ENCODE data around the gene YY1. TPM values are rescaled to one million over a fixed set of nuclear protein-coding genes. Genes with fewer than 3 reads are reported as not detected.
A peak's percentile ranks its signal among the peaks of the same experiment; 100 is the strongest.
"Not testable (repeated sequence)": the region's sequence is repeated elsewhere in the genome, so short reads cannot be mapped to it uniquely, and the experiment has no call there.

YY1 gene
- total RNA-seq, 1 donor from 2014 or later, result 39.7 TPM

- H3K4me3 ChIP-seq (ENCODE audit: low read length in 3 of 3), result no peak overlapping the region
- peaks cover 21 to 37% (median 28%) of the 10 kb centered on the region in 3 donors for H3K4me1 ChIP-seq (ENCODE audit: control insufficient read depth in 3 of 3, insufficient read depth in 3 of 3, low read length in 3 of 3)
Observed at GRCh38 chr14:100303925-100304324, 65.0 kb downstream of the YY1 start.

GRCh38 chr14:100304825-100305323 lies 65.9 kb downstream of the YY1 start:
- peaks cover 20 to 34% (median 28%) of the 10 kb centered on the region in 3 donors for H3K4me1 ChIP-seq (ENCODE audit: control insufficient read depth in 3 of 3, insufficient read depth in 3 of 3, low read length in 3 of 3)
- H3K4me3 ChIP-seq (ENCODE audit: low read length in 3 of 3), result peak overlapping the region; percentile 56 to 86 (median 76)
- no peaks in the 10 kb centered on the region for H3K9me3 ChIP-seq (ENCODE audit: control insufficient read depth in 3 of 3, low read length in 3 of 3)
- H3K27me3 ChIP-seq (ENCODE audit: control insufficient read depth in 3 of 3, insufficient read depth in 3 of 3, low read length in 3 of 3), result no peaks in the 10 kb centered on the region
- no peaks in the 10 kb centered on the region for H3K36me3 ChIP-seq (ENCODE audit: control insufficient read depth in 3 of 3, insufficient read depth in 3 of 3, low read length in 3 of 3)
- peak overlapping the region; percentile 64 for H3K27ac ChIP-seq (ENCODE audit: low read depth, low read length)
- H3K9ac ChIP-seq (ENCODE audit: low read depth in 1 of 3, low read length in 3 of 3), result peak overlapping the region in 2 of 3 donors; percentile 70 to 79

More at GRCh38 chr14:100303925-100304324, 65.0 kb downstream of the YY1 start:
- Histone ChIP-seq H3K9ac (ENCODE audit: low read depth in 1 of 3, low read length in 3 of 3) (no peak overlapping the region), H3K27ac (ENCODE audit: low read depth, low read length) (no peak overlapping the region), H3K9me3 (ENCODE audit: control insufficient read depth in 3 of 3, low read length in 3 of 3) (no peaks in the 10 kb centered on the region), H3K27me3 (ENCODE audit: control insufficient read depth in 3 of 3, insufficient read depth in 3 of 3, low read length in 3 of 3) (no peaks in the 10 kb centered on the region), H3K36me3 (ENCODE audit: control insufficient read depth in 3 of 3, insufficient read depth in 3 of 3, low read length in 3 of 3) (no peaks in the 10 kb centered on the region)

- Histone ChIP-seq H3K9ac (ENCODE audit: low read depth in 1 of 3, low read length in 3 of 3) (peak overlapping the region in 2 of 3 donors; percentile 70 to 79), H3K4me1 (ENCODE audit: control insufficient read depth in 3 of 3, insufficient read depth in 3 of 3, low read length in 3 of 3) (peaks cover 20 to 34% (median 30%) of the 10 kb centered on the region in 3 donors)
Observed at GRCh38 chr14:100305324-100306100, 66.6 kb downstream of the YY1 start.

DNA sequence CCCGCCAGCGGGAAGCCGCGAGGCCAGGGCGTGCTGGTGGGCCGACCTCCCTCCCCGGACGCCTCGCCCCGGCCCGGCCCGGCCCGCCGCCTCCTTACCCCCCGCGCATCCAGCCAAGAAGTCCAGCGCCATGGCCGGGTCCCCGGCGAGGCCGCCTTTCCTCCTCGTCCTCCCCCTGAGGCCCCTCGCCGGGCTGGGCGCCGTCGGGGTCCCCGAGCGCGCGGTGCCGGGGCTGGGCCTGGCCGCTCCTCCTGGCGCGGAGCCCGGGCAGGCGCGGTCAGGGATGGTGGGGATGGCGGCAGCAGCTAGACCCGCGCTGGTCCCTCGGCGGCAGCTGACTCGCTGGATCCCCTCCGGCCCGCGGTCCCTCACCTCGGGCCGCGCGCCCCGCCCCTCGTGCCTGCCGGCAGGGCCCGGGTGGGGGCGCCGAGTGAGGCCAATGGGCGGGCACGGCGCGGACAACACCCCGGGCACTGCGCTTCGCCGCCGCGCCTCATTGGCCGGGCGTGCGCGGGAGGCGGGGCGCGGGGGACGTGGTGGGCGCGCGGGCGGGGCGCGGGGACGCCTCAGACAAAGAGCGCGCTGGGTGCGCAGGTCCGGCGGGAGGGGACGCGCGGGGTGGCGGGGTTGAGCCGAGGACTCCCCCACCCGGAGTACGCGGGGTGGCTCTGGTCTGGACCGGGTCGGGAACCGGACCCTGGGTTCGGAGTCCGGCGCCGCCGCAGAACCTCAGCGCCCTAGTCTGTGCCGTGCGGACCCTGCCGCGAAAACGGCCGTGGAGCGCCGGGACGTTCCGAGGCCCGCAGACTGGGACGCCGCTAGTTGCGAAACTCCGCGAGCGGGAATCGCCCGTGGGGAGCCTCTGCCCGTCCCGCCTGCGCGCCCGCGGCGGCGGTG lies 67.4 kb downstream of the YY1 start, which contains the start of gene SLC25A29:
Gene SLC25A29 (minus strand): TSS at position 344 of the 897 bp plus-strand sequence. CDS start 212 bp downstream, at position 132.
- H3K9me3 ChIP-seq (ENCODE audit: control insufficient read depth in 3 of 3, low read length in 3 of 3), result no peaks in the 10 kb centered on the region
- no peaks in the 10 kb centered on the region for H3K36me3 ChIP-seq (ENCODE audit: control insufficient read depth in 3 of 3, insufficient read depth in 3 of 3, low read length in 3 of 3)
- peaks cover 20 to 34% (median 30%) of the 10 kb centered on the region in 3 donors for H3K4me1 ChIP-seq (ENCODE audit: control insufficient read depth in 3 of 3, insufficient read depth in 3 of 3, low read length in 3 of 3)
- H3K4me3 ChIP-seq (ENCODE audit: low read length in 3 of 3), result peak within 1 kb of the TSS; percentile 82 to 86 (median 85)
- peak within 1 kb of the TSS; percentile 83 to 94 (median 88) for H3K9ac ChIP-seq (ENCODE audit: low read depth in 1 of 3, low read length in 3 of 3)
- no peaks in the 10 kb centered on the region for H3K27me3 ChIP-seq (ENCODE audit: control insufficient read depth in 3 of 3, insufficient read depth in 3 of 3, low read length in 3 of 3)
- H3K27ac ChIP-seq (ENCODE audit: low read depth, low read length), result peak within 1 kb of the TSS; percentile 82

More at GRCh38 chr14:100305324-100306100, 66.6 kb downstream of the YY1 start:
- Histone ChIP-seq H3K4me3 (ENCODE audit: low read length in 3 of 3) (peak overlapping the region; percentile 56 to 86 (median 76)), H3K27me3 (ENCODE audit: control insufficient read depth in 3 of 3, insufficient read depth in 3 of 3, low read length in 3 of 3) (no peaks in the 10 kb centered on the region), H3K36me3 (ENCODE audit: control insufficient read depth in 3 of 3, insufficient read depth in 3 of 3, low read length in 3 of 3) (no peaks in the 10 kb centered on the region), H3K27ac (ENCODE audit: low read depth, low read length) (peak overlapping the region; percentile 64), H3K9me3 (ENCODE audit: control insufficient read depth in 3 of 3, low read length in 3 of 3) (no peaks in the 10 kb centered on the region)

GRCh38 chr14:100306998-100307765 lies 68.2 kb downstream of the YY1 start:
- H3K27ac ChIP-seq (ENCODE audit: low read depth, low read length), result peak overlapping the region; percentile 82
- H3K9ac ChIP-seq (ENCODE audit: low read depth in 1 of 3, low read length in 3 of 3), result peak overlapping the region; percentile 83 to 94 (median 88)
- H3K36me3 ChIP-seq (ENCODE audit: control insufficient read depth in 3 of 3, insufficient read depth in 3 of 3, low read length in 3 of 3), result no peaks in the 10 kb centered on the region
- peaks cover 20 to 34% (median 30%) of the 10 kb centered on the region in 3 donors for H3K4me1 ChIP-seq (ENCODE audit: control insufficient read depth in 3 of 3, insufficient read depth in 3 of 3, low read length in 3 of 3)
- no peaks in the 10 kb centered on the region for H3K9me3 ChIP-seq (ENCODE audit: control insufficient read depth in 3 of 3, low read length in 3 of 3)
- H3K4me3 ChIP-seq (ENCODE audit: low read length in 3 of 3), result peak overlapping the region; percentile 82 to 86 (median 85)
- H3K27me3 ChIP-seq (ENCODE audit: control insufficient read depth in 3 of 3, insufficient read depth in 3 of 3, low read length in 3 of 3), result no peaks in the 10 kb centered on the region

DNA sequence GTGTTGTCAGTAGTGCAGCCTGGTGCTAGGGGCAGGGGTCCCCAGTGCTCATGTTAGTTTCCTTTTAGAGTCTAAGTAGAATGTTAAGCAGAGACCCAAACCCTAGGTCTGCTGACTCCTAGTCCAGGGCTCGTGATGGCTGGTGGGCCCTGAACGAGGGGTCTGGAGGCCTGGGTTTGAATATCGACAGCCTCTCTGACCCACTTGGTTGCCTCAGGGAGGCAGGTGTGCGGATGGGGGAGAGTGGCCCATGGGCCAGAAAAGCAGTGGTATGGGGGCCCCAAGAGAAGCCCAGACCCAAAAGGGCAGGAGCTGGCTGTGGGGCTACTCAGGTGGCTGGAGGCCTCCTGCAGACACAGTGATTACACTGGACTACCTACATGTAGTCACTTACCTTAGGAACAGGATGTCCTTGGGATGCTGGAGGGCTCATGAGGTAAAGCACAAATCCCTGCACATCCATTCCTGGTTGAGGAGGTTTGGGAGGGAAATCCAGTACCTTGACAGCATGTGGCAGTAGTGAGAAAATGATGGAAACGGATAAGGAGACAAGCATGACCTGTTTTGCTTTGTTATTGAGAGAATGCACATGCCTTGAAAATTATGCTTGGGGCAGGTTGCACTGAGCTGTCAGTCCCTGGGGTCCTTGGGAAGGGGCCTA lies 69.0 kb downstream of the YY1 start:
- Histone ChIP-seq H3K9ac (ENCODE audit: low read depth in 1 of 3, low read length in 3 of 3) (peak overlapping the region; percentile 83 to 94 (median 88)), H3K27me3 (ENCODE audit: control insufficient read depth in 3 of 3, insufficient read depth in 3 of 3, low read length in 3 of 3) (no peaks in the 10 kb centered on the region), H3K27ac (ENCODE audit: low read depth, low read length) (peak overlapping the region; percentile 82), H3K36me3 (ENCODE audit: control insufficient read depth in 3 of 3, insufficient read depth in 3 of 3, low read length in 3 of 3) (no peaks in the 10 kb centered on the region), H3K9me3 (ENCODE audit: control insufficient read depth in 3 of 3, low read length in 3 of 3) (no peaks in the 10 kb centered on the region), H3K4me1 (ENCODE audit: control insufficient read depth in 3 of 3, insufficient read depth in 3 of 3, low read length in 3 of 3) (peaks cover 20 to 38% (median 34%) of the 10 kb centered on the region in 3 donors), H3K4me3 (ENCODE audit: low read length in 3 of 3) (peak overlapping the region in 2 of 3 donors; percentile 85 to 86)

DNA sequence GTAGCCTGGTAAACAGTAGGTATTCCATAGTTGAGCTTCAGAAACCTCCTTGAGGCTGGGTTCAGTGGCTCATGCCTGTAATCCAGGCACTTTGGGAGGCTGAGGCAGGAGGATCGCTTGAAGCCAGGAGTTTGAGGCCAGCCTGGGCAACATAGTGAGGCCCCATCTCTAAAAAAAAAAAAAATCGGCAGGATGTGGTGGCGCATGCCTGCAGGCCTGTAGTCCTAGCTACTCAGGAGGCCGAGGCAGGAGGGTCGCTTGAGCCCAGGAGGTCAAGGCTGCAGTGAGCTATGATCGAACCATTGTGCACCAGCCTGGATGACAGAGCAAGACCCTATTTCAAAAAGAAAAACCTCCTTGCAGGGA lies 69.5 kb downstream of the YY1 start:
- not testable (repeated sequence) for H3K4me3 ChIP-seq (ENCODE audit: low read length in 3 of 3); H3K27ac ChIP-seq (ENCODE audit: low read depth, low read length); H3K36me3 ChIP-seq (ENCODE audit: control insufficient read depth in 3 of 3, insufficient read depth in 3 of 3, low read length in 3 of 3); H3K9me3 ChIP-seq (ENCODE audit: control insufficient read depth in 3 of 3, low read length in 3 of 3); H3K27me3 ChIP-seq (ENCODE audit: control insufficient read depth in 3 of 3, insufficient read depth in 3 of 3, low read length in 3 of 3)
- peak overlapping the region in 1 of 3 donors; percentile 88 for H3K9ac ChIP-seq (ENCODE audit: low read depth in 1 of 3, low read length in 3 of 3)
- H3K4me1 ChIP-seq (ENCODE audit: control insufficient read depth in 3 of 3, insufficient read depth in 3 of 3, low read length in 3 of 3), result peaks cover 25 to 43% (median 39%) of the 10 kb centered on the region in 3 donors

- Histone ChIP-seq H3K36me3 (ENCODE audit: control insufficient read depth in 3 of 3, insufficient read depth in 3 of 3, low read length in 3 of 3) (no peaks in the 10 kb centered on the region), H3K9ac (ENCODE audit: low read depth in 1 of 3, low read length in 3 of 3) (no peak overlapping the region), H3K9me3 (ENCODE audit: control insufficient read depth in 3 of 3, low read length in 3 of 3) (no peaks in the 10 kb centered on the region), H3K27ac (ENCODE audit: low read depth, low read length) (no peak overlapping the region), H3K4me3 (ENCODE audit: low read length in 3 of 3) (no peak overlapping the region), H3K4me1 (ENCODE audit: control insufficient read depth in 3 of 3, insufficient read depth in 3 of 3, low read length in 3 of 3) (peaks cover 29 to 51% (median 44%) of the 10 kb centered on the region in 3 donors), H3K27me3 (ENCODE audit: control insufficient read depth in 3 of 3, insufficient read depth in 3 of 3, low read length in 3 of 3) (no peaks in the 10 kb centered on the region)
Observed at GRCh38 chr14:100309028-100309737, 70.2 kb downstream of the YY1 start.

All from skeletal muscle tissue (tissue), 4 donors.